H1 (cell line): ENCODE results near the gene PAX7. TPM values are rescaled to one million over a fixed set of nuclear protein-coding genes. Genes with fewer than 3 reads are reported as not detected.

Experiments
- CTCF ChIA-PET: fragments of 300-600 bp; sonication (Branson Sonifier 250); formaldehyde crosslinking; loops from one replicate; lab custom pipeline; 2021; ENCODE audit not compliant: partially characterized antibody; lab: Charles Lee
- POLR2A ChIA-PET: fragments of 300-600 bp; sonication (Branson Sonifier 250); formaldehyde crosslinking; loops from one replicate; lab custom pipeline; 2021; ENCODE audit warnings: inconsistent platforms; ENCODE audit not compliant: partially characterized antibody; lab: Charles Lee
- DNase-seq, 2 experiments: peaks; one replicate each; pipeline versions ENCODE4 v3.0.0 to v3.0.0-alpha.2; 2010 to 2022; ENCODE audit warnings: low spot score in 2 of 2, low read depth in 1 of 2, mixed read lengths in 1 of 2
- FAIRE-seq: peaks from 2 replicates; lab custom pipeline; 2011; peaks lifted over from hg19 to GRCh38; lab: Jason Lieb, UNC
- H2AFZ ChIP-seq: 2 replicates; pipeline ENCODE4 v1.8.1; 2012; ENCODE audit warnings: low read length, inconsistent platforms
- H2AK5ac ChIP-seq: 2 replicates; pipeline ENCODE4 v1.6.1; 2013; ENCODE audit warnings: low read depth, low read length
- H2BK120ac ChIP-seq: replicated peaks from 2 replicates; pipeline ENCODE3; 2013; ENCODE audit warnings: low read depth, low read length, inconsistent platforms
- H2BK12ac ChIP-seq: 2 replicates; pipeline ENCODE4 v1.6.1; 2013; ENCODE audit warnings: low read depth, low read length
- H2BK15ac ChIP-seq: 2 replicates; pipeline ENCODE4 v1.6.1; 2013; ENCODE audit warnings: low read length
- H2BK20ac ChIP-seq: 2 replicates; pipeline ENCODE4 v1.6.1; 2013; ENCODE audit warnings: low read length
- H2BK5ac ChIP-seq: 2 replicates; pipeline ENCODE4 v1.6.1; 2013; ENCODE audit warnings: low read depth, low read length
- H3K14ac ChIP-seq: 2 replicates; pipeline ENCODE4 v1.6.1; 2013; ENCODE audit warnings: inconsistent platforms; ENCODE audit not compliant: insufficient read length
- H3K18ac ChIP-seq: 2 replicates; pipeline ENCODE4 v1.6.1; 2013; ENCODE audit warnings: low read length; ENCODE audit errors: extremely low read depth
- H3K23ac ChIP-seq: 2 replicates; pipeline ENCODE4 v1.6.1; 2013; ENCODE audit warnings: inconsistent platforms; ENCODE audit not compliant: insufficient read length
- H3K23me2 ChIP-seq: 2 replicates; pipeline ENCODE4 v1.6.1; 2013; ENCODE audit warnings: low read depth, low read length
- H3K27ac ChIP-seq: 2 replicates; pipeline ENCODE4 v1.6.1; 2011; ENCODE audit warnings: low read depth, low read length, inconsistent platforms
- H3K27me3 ChIP-seq, 4 experiments: replicated peaks in 1 of 4; 1 replicate in 1 of 4; 2 replicates in 3 of 4; pipeline versions ENCODE4 v1.6.1 to v1.8.1; 2011 to 2013; ENCODE audit warnings: low read length in 3 of 4, mild to moderate bottlenecking in 3 of 4, inconsistent platforms in 2 of 4, mixed read lengths in 2 of 4, moderate library complexity in 1 of 4; ENCODE audit not compliant: control insufficient read depth in 3 of 4, insufficient read depth in 3 of 4; ENCODE audit errors: extremely low read depth in 1 of 4
- H3K36me3 ChIP-seq, 4 experiments: 2 replicates each; pipeline versions ENCODE4 v1.6.1 to v1.8.1; 2011 to 2013; ENCODE audit warnings: mild to moderate bottlenecking in 4 of 4, low read length in 3 of 4, moderate library complexity in 2 of 4, control low read depth in 1 of 4, inconsistent platforms in 1 of 4; ENCODE audit not compliant: insufficient read depth in 4 of 4, control insufficient read depth in 2 of 4
- H3K4ac ChIP-seq: replicated peaks from 2 replicates; pipeline ENCODE3; 2013; ENCODE audit warnings: low read length, low read depth, mixed read lengths, inconsistent platforms; ENCODE audit not compliant: insufficient read length
- H3K4me1 ChIP-seq, 4 experiments: replicated peaks in 1 of 4; 1 replicate in 1 of 4; 2 replicates in 3 of 4; pipeline versions ENCODE4 v1.6.1 to v1.8.1; 2011 to 2013; ENCODE audit warnings: low read length in 3 of 4, inconsistent platforms in 2 of 4, mixed read lengths in 1 of 4; ENCODE audit not compliant: insufficient read depth in 4 of 4, control insufficient read depth in 3 of 4
- H3K4me2 ChIP-seq, 2 experiments: 2 replicates each; pipeline versions ENCODE4 v1.6.1 to v1.8.1; 2011 to 2013; ENCODE audit warnings: low read depth in 2 of 2, low read length in 2 of 2, control low read depth in 1 of 2, inconsistent platforms in 1 of 2, mild to moderate bottlenecking in 1 of 2; ENCODE audit not compliant: insufficient read depth in 1 of 2
- H3K4me3 ChIP-seq, 4 experiments: fragments of 200-600, 300-600 bp in 1 of 4; sonication (generic), shearing (Covaris generic), sonication (Bioruptor Twin) in 1 of 4; 2 replicates each; pipeline versions ENCODE4 v1.5.1 to v1.8.1; 2011 to 2016; ENCODE audit warnings: low read length in 4 of 4, low read depth in 3 of 4, control low read depth in 2 of 4, inconsistent platforms in 2 of 4, mild to moderate bottlenecking in 2 of 4, mixed read lengths in 1 of 4, moderate library complexity in 1 of 4; ENCODE audit not compliant: insufficient read depth in 2 of 4; ENCODE audit errors: extremely low read depth in 1 of 4
- H3K56ac ChIP-seq: replicated peaks from 2 replicates; pipeline ENCODE3; 2013; ENCODE audit warnings: low read depth, mild to moderate bottlenecking, mixed read lengths, low read length, inconsistent platforms; ENCODE audit not compliant: insufficient read length
- H3K79me1 ChIP-seq: 2 replicates; pipeline ENCODE4 v1.6.1; 2013; ENCODE audit warnings: low read depth, low read length, control low read depth
- H3K79me2 ChIP-seq, 2 experiments: 2 replicates each; pipeline versions ENCODE4 v1.6.1 to v1.8.1; 2012 to 2013; ENCODE audit warnings: low read length in 2 of 2, mild to moderate bottlenecking in 2 of 2, inconsistent platforms in 1 of 2; ENCODE audit not compliant: insufficient read depth in 2 of 2, control insufficient read depth in 1 of 2
- H3K9ac ChIP-seq, 4 experiments: replicated peaks in 1 of 4; 1 replicate in 1 of 4; 2 replicates in 3 of 4; pipeline versions ENCODE4 v1.6.1 to v1.8.1; 2011 to 2013; ENCODE audit warnings: low read depth in 3 of 4, low read length in 3 of 4, control low read depth in 2 of 4, mild to moderate bottlenecking in 2 of 4, moderate library complexity in 2 of 4, inconsistent platforms in 1 of 4; ENCODE audit errors: extremely low read depth in 1 of 4
- H3K9me3 ChIP-seq, 2 experiments: 2 replicates each; pipeline versions ENCODE4 v1.6.1 to v1.8.1; 2012 to 2013; ENCODE audit warnings: mild to moderate bottlenecking in 2 of 2, moderate library complexity in 2 of 2, control low read depth in 1 of 2, inconsistent platforms in 1 of 2, low read depth in 1 of 2, low read length in 1 of 2, mixed read lengths in 1 of 2; ENCODE audit not compliant: insufficient read depth in 2 of 2
- H4K20me1 ChIP-seq, 2 experiments: replicated peaks in 1 of 2; 2 replicates each; pipeline versions ENCODE3 to v1.8.1; 2011 to 2013; ENCODE audit warnings: inconsistent platforms in 2 of 2, low read length in 2 of 2, mild to moderate bottlenecking in 1 of 2; ENCODE audit not compliant: insufficient read depth in 2 of 2, control insufficient read depth in 1 of 2
- H4K5ac ChIP-seq: 2 replicates; pipeline ENCODE4 v1.6.1; 2013; ENCODE audit warnings: low read length, low read depth, mixed read lengths, inconsistent platforms; ENCODE audit not compliant: insufficient read length
- H4K8ac ChIP-seq: 2 replicates; pipeline ENCODE4 v1.8.0; 2013; ENCODE audit warnings: mild to moderate bottlenecking, moderate library complexity, low read length, inconsistent platforms; ENCODE audit not compliant: insufficient read depth; ENCODE audit errors: extremely low read depth
- H4K91ac ChIP-seq: replicated peaks from 2 replicates; pipeline ENCODE3; 2013; ENCODE audit warnings: low read length, mixed read lengths, inconsistent platforms; ENCODE audit not compliant: insufficient read length
- CTBP2 ChIP-seq: IDR thresholded peaks from 2 replicates; pipeline ENCODE4 v1.7.0; 2011; ENCODE audit warnings: borderline replicate concordance, mild to moderate bottlenecking, moderate library complexity, mixed read lengths, low read length; ENCODE audit not compliant: insufficient read depth, insufficient read length
- RNF2 ChIP-seq: fragments of 200-900, 300-1000 bp; sonication (generic); IDR thresholded peaks from 2 replicates; pipeline ENCODE4 v1.7.1; 2016; ENCODE audit warnings: borderline replicate concordance, low read depth, mild to moderate bottlenecking, antibody characterized with exemption, low read length; ENCODE audit not compliant: poor library complexity, severe bottlenecking; ENCODE audit errors: missing control alignments
- SP4 ChIP-seq: IDR thresholded peaks from 2 replicates; pipeline ENCODE4 v1.6.1; 2012; ENCODE audit warnings: low read length, inconsistent platforms
- TEAD4 ChIP-seq: IDR thresholded peaks from 2 replicates; pipeline ENCODE4 v1.6.1; 2012; ENCODE audit warnings: low read depth, low read length, inconsistent platforms, mixed read lengths
- WGBS, 2 experiments: shearing (Covaris generic) in 1 of 2; methylation state at CpG; one replicate each; pipeline versions ENCODE4 v1.1.6 to v1.1.7; 2013 to 2015; ENCODE audit warnings: low lambda C conversion rate in 2 of 2, mixed read lengths in 2 of 2, inconsistent platforms in 1 of 2, low coverage in 1 of 2, missing lambda C conversion rate in 1 of 2; ENCODE audit not compliant: insufficient replicate concordance in 2 of 2, insufficient coverage in 1 of 2, insufficient read length in 1 of 2; ENCODE audit errors: extremely low coverage in 1 of 2, missing lambda C conversion rate in 1 of 2; 5-methylcytosine and 5-hydroxymethylcytosine counted together
- polyA plus RNA-seq, 7 experiments: library from polyadenylated mRNA; depleted of rRNA in 3 of 7; stranded (reverse) in 5 of 7; unstranded in 2 of 7; fragments of >200 nt in 5 of 7; fragments of 200-250 nt in 2 of 7; gene quantifications; 1 replicate in 5 of 7; 2 replicates in 1 of 7; 4 replicates in 1 of 7; pipeline versions ENCODE4 v1.2.1 to v1.2.3, GENCODE V29; 2011 to 2013; ENCODE audit warnings: missing spikeins in 2 of 7, mixed read lengths in 2 of 7
- total RNA-seq: library from RNA; stranded (reverse); fragmentation: NEBNext Ultra II Directional; extraction: Animal tissue kit (Norgen Biotek cat#: 25700); gene quantifications from 2 replicates; pipeline ENCODE4 v1.2.1, GENCODE V29; 2021

Gene PAX7
- total and polyA plus RNA-seq, 2 of the 8 experiments (the other 6 are each of a cell fraction or from before 2014, with no cell fraction given): not detected

- no peak overlapping the region for H4K8ac ChIP-seq
- H2AK5ac ChIP-seq: no peak overlapping the region
- peak overlapping the region; percentile 24; the same call in 1 of the 2 replicates for H2BK5ac ChIP-seq
- H3K4me1 ChIP-seq: peaks cover 12 to 57% (median 28%) of the 10 kb centered on the region in 4 experiments
- H4K20me1 ChIP-seq: peaks cover 14 to 19% of the 10 kb centered on the region in 2 experiments
- H3K79me2 ChIP-seq: no peaks in the 10 kb centered on the region
- WGBS, 2 experiments: 9% methylated on average over 5 of the region's 22 CpGs; no CpG with 5 or more reads in 1 of the 2 experiments
- no peak overlapping the region for H4K5ac ChIP-seq
- H3K23ac ChIP-seq: no peak overlapping the region
- no peak overlapping the region for H2BK120ac ChIP-seq
- H3K9ac ChIP-seq: no peak overlapping the region
- H3K4ac ChIP-seq: no peak overlapping the region
- H2BK15ac ChIP-seq: no peak overlapping the region
- H3K18ac ChIP-seq: peak overlapping the region; percentile 32; the same call in 1 of the 2 replicates
- peaks cover 9% of the 10 kb centered on the region; the same call in 1 of the 2 replicates for H3K23me2 ChIP-seq
- ChIA-PET CTCF (interaction anchor here (0.6 to 3.6 kb wide), 7 partner anchors 9 to 945 kb away, joined by 3 to 20 read pairs (median 4); no protein-coding TSS in a partner anchor), POLR2A (interaction anchor here (0.6 to 5.6 kb wide), 5 partner anchors 10 to 46 kb away, joined by 3 to 56 read pairs (median 3); partner anchors contain the start of gene PAX7)
- H2BK20ac ChIP-seq: no peak overlapping the region
- H3K4me2 ChIP-seq: peak overlapping the region; percentile 70 to 82
- H2BK12ac ChIP-seq: 0 out of 2 replicates have a peak overlapping the region, but pooled peaks have one; percentile 60
- FAIRE-seq (no peak), DNase-seq (peak in 1 of 2 experiments; percentile 73)
- no peaks in the 10 kb centered on the region for H3K79me1 ChIP-seq
- TF ChIP-seq CTBP2 (peak; percentile 6), SP4 (no peak), RNF2 (peak; percentile 76), TEAD4 (peak; percentile 90)
- TF ChIP-seq, all 59 proteins: peak for 3
- Histone ChIP-seq H3K36me3 (no peaks in the 10 kb centered on the region; a peak in 1 of 8 replicates), H2AFZ (no peak overlapping the region), H3K27me3 (peaks cover 73 to 96% (median 90%) of the 10 kb centered on the region in 4 experiments), H3K4me3 (peak overlapping the region; percentile 8 to 58 (median 38); a peak in 5 of 8 replicates), H3K9me3 (no peaks in the 10 kb centered on the region), H3K56ac (no peak overlapping the region), H4K91ac (no peak overlapping the region), H3K27ac (no peak overlapping the region), H3K14ac (no peak overlapping the region)
Observed at GRCh38 chr1:18642278-18643095, 11.8 kb downstream of the PAX7 start.
